ENCODE data around the gene ARHGEF25.
"Not testable (repeated sequence)": the region's sequence is repeated elsewhere in the genome, so short reads cannot be mapped to it uniquely, and the experiment has no call there.

ARHGEF25 gene

GRCh38 chr12:57586128-57586527 is 25.1 kb upstream of the ARHGEF25 start:
- DNase-seq = no peak

GRCh38 chr12:57586832-57587429 is 24.3 kb upstream of the ARHGEF25 start:
- DNase-seq = no peak

GRCh38 chr12:57588951-57589610 is 22.2 kb upstream of the ARHGEF25 start:
- not testable (repeated sequence) for DNase-seq

GRCh38 chr12:57590479-57590863 is 20.8 kb upstream of the ARHGEF25 start:
- no peak for DNase-seq

- DNase-seq = peak; percentile 67
Observed at GRCh38 chr12:57590864-57591781, 20.1 kb upstream of the ARHGEF25 start, which contains the start of gene PIP4K2C. PIP4K2C (plus strand) TSS chr12:57591192; CDS start chr12:57591290, 98 bp downstream.

GRCh38 chr12:57591782-57592325 is 19.4 kb upstream of the ARHGEF25 start:
- no peak for DNase-seq

- no peak for DNase-seq
Observed at GRCh38 chr12:57592551-57593165, 18.6 kb upstream of the ARHGEF25 start.

GRCh38 chr12:57593187-57593586 is 18.0 kb upstream of the ARHGEF25 start:
- no peak for DNase-seq

GRCh38 chr12:57600395-57600794 is 10.8 kb upstream of the ARHGEF25 start:
- no peak for DNase-seq

- no peak for DNase-seq
Observed at GRCh38 chr12:57602544-57602943, 8.7 kb upstream of the ARHGEF25 start.

GRCh38 chr12:57603324-57603723 is 7.9 kb upstream of the ARHGEF25 start:
- DNase-seq = no peak

- DNase-seq = peak; percentile 89
Observed at GRCh38 chr12:57603815-57604453, 7.3 kb upstream of the ARHGEF25 start.

GRCh38 chr12:57604454-57604991 is 6.7 kb upstream of the ARHGEF25 start, which contains the start of gene DTX3:
DTX3 (plus strand) TSS chr12:57604824; CDS start chr12:57606518, 1,694 bp downstream.
- DNase-seq = peak; percentile 55

- peak; percentile 62 for DNase-seq
Observed at GRCh38 chr12:57604992-57605810, 6.0 kb upstream of the ARHGEF25 start.

- DNase-seq = no peak
Observed at GRCh38 chr12:57605811-57606311, 5.4 kb upstream of the ARHGEF25 start.

GRCh38 chr12:57606399-57606798 is 4.8 kb upstream of the ARHGEF25 start:
- DNase-seq = no peak

GRCh38 chr12:57606821-57607220 is 4.4 kb upstream of the ARHGEF25 start:
- no peak for DNase-seq

- no peak for DNase-seq
Observed at GRCh38 chr12:57607958-57608663, 3.1 kb upstream of the ARHGEF25 start.

- DNase-seq = no peak
Observed at GRCh38 chr12:57609101-57609780, 2.0 kb upstream of the ARHGEF25 start.
